DND-41 (cell line): ENCODE results near the gene CSN2.

Experiments
- ATAC-seq: fragments of 200-7000 bp; cut with Tn5 transposase; 3 replicates; pipeline ENCODE4 v1.9.1; 2021; ENCODE audit warnings: low read depth; ENCODE audit not compliant: insufficient read depth
- DNase-seq: peaks from one replicate; pipeline ENCODE4 v3.0.0-alpha.2; 2020
- H2AFZ ChIP-seq: 2 replicates; pipeline ENCODE4 v1.6.0; 2012; ENCODE audit warnings: low read depth, low read length
- H3K27ac ChIP-seq: 2 replicates; pipeline ENCODE4 v1.5.1; 2012; ENCODE audit warnings: low read length, inconsistent platforms
- H3K27me3 ChIP-seq: fragments of 200-600 bp; sonication (generic); 2 replicates; pipeline ENCODE4 v1.6.0; 2012; ENCODE audit warnings: low read length, mild to moderate bottlenecking, inconsistent platforms; ENCODE audit not compliant: insufficient read depth, poor library complexity
- H3K36me3 ChIP-seq: 2 replicates; pipeline ENCODE4 v1.5.1; 2012; ENCODE audit warnings: low read length, inconsistent platforms; ENCODE audit not compliant: insufficient read depth
- H3K4me1 ChIP-seq: 2 replicates; pipeline ENCODE4 v1.5.1; 2012; ENCODE audit warnings: mild to moderate bottlenecking, low read length; ENCODE audit not compliant: insufficient read depth
- H3K4me2 ChIP-seq: 2 replicates; pipeline ENCODE4 v1.6.0; 2012; ENCODE audit warnings: mild to moderate bottlenecking, moderate library complexity, low read length, inconsistent platforms; ENCODE audit not compliant: insufficient read depth
- H3K4me3 ChIP-seq, 2 experiments: fragments of 200-600 bp in 1 of 2; shearing (Covaris generic) in 1 of 2; 2 replicates each; pipeline ENCODE4 v1.5.1; 2012 to 2016; ENCODE audit warnings: inconsistent platforms in 2 of 2, low read length in 2 of 2, mild to moderate bottlenecking in 2 of 2, low read depth in 1 of 2, moderate library complexity in 1 of 2
- H3K79me2 ChIP-seq: 2 replicates; pipeline ENCODE4 v1.6.0; 2012; ENCODE audit warnings: low read length, inconsistent platforms; ENCODE audit not compliant: insufficient read depth
- H3K9ac ChIP-seq: 2 replicates; pipeline ENCODE4 v1.6.0; 2012; ENCODE audit warnings: low read depth, mild to moderate bottlenecking, inconsistent platforms, low read length, moderate library complexity
- H3K9me3 ChIP-seq: 2 replicates; pipeline ENCODE4 v1.5.1; 2012; ENCODE audit warnings: low read length, moderate library complexity, mild to moderate bottlenecking, inconsistent platforms; ENCODE audit not compliant: insufficient read depth, severe bottlenecking
- H4K20me1 ChIP-seq: 2 replicates; pipeline ENCODE4 v1.6.0; 2012; ENCODE audit warnings: low read length; ENCODE audit not compliant: insufficient read depth
- CTCF ChIP-seq: IDR thresholded peaks from 2 replicates; pipeline ENCODE4 v1.5.1; 2012; ENCODE audit warnings: borderline replicate concordance, low read length, moderate library complexity, mild to moderate bottlenecking; ENCODE audit not compliant: poor library complexity, severe bottlenecking; ENCODE audit errors: extremely low read depth
- EZH2 ChIP-seq: IDR thresholded peaks from 3 replicates; pipeline ENCODE4 v1.6.1; 2012; ENCODE audit warnings: borderline replicate concordance, low read depth, mild to moderate bottlenecking, moderate library complexity, low read length, inconsistent platforms; ENCODE audit not compliant: severe bottlenecking

Gene CSN2

GRCh38 chr4:69970071-69970470, 4.5 kb upstream of the CSN2 start:
- Histone ChIP-seq H3K4me1 (no peaks in the 10 kb centered on the region), H3K79me2 (no peaks in the 10 kb centered on the region), H3K36me3 (no peaks in the 10 kb centered on the region), H3K4me3 (no peak overlapping the region), H3K9me3 (no peaks in the 10 kb centered on the region), H4K20me1 (no peaks in the 10 kb centered on the region), H2AFZ (no peak overlapping the region), H3K4me2 (no peak overlapping the region), H3K27ac (no peak overlapping the region), H3K9ac (no peak overlapping the region), H3K27me3 (no peaks in the 10 kb centered on the region)
- ATAC-seq: no peak
- DNase-seq: no peak
- TF ChIP-seq EZH2 (no peak), CTCF (no peak)

GRCh38 chr4:69957209-69957608, 8.3 kb downstream of the CSN2 start:
- H3K9ac ChIP-seq: no peak overlapping the region
- no peak for TF ChIP-seq CTCF
- no peak for TF ChIP-seq EZH2
- peaks cover 15% of the 10 kb centered on the region for H3K27me3 ChIP-seq
- H4K20me1 ChIP-seq: no peaks in the 10 kb centered on the region
- H3K4me1 ChIP-seq: no peaks in the 10 kb centered on the region
- no peak overlapping the region for H3K4me2 ChIP-seq
- H2AFZ ChIP-seq: no peak overlapping the region
- ATAC-seq: no peak
- H3K4me3 ChIP-seq: no peak overlapping the region
- no peaks in the 10 kb centered on the region for H3K79me2 ChIP-seq
- H3K36me3 ChIP-seq: no peaks in the 10 kb centered on the region
- no peaks in the 10 kb centered on the region for H3K9me3 ChIP-seq
- H3K27ac ChIP-seq: no peak overlapping the region
- DNase-seq: no peak

GRCh38 chr4:69951602-69952001, 13.9 kb downstream of the CSN2 start:
- Histone ChIP-seq H2AFZ (no peak overlapping the region), H3K9me3 (no peaks in the 10 kb centered on the region), H4K20me1 (no peaks in the 10 kb centered on the region), H3K4me1 (no peaks in the 10 kb centered on the region), H3K79me2 (no peaks in the 10 kb centered on the region), H3K27me3 (peaks cover 15% of the 10 kb centered on the region), H3K36me3 (no peaks in the 10 kb centered on the region), H3K27ac (no peak overlapping the region), H3K9ac (no peak overlapping the region), H3K4me2 (no peak overlapping the region), H3K4me3 (no peak overlapping the region)
- TF ChIP-seq EZH2: no peak
- no peak for TF ChIP-seq CTCF
- DNase-seq (no peak), ATAC-seq (no peak)

GRCh38 chr4:69936566-69936965, 29.0 kb downstream of the CSN2 start:
- Histone ChIP-seq H3K36me3 (no peaks in the 10 kb centered on the region), H2AFZ (no peak overlapping the region), H3K4me2 (no peak overlapping the region), H3K79me2 (no peaks in the 10 kb centered on the region), H4K20me1 (no peaks in the 10 kb centered on the region), H3K4me1 (no peaks in the 10 kb centered on the region), H3K9ac (no peak overlapping the region), H3K4me3 (no peak overlapping the region), H3K9me3 (no peaks in the 10 kb centered on the region), H3K27ac (no peak overlapping the region), H3K27me3 (peaks cover 3% of the 10 kb centered on the region)
- no peak for TF ChIP-seq EZH2
- no peak for TF ChIP-seq CTCF
- DNase-seq (no peak), ATAC-seq (no peak)
